ENCODE data around the gene NR1H2.

DNA sequence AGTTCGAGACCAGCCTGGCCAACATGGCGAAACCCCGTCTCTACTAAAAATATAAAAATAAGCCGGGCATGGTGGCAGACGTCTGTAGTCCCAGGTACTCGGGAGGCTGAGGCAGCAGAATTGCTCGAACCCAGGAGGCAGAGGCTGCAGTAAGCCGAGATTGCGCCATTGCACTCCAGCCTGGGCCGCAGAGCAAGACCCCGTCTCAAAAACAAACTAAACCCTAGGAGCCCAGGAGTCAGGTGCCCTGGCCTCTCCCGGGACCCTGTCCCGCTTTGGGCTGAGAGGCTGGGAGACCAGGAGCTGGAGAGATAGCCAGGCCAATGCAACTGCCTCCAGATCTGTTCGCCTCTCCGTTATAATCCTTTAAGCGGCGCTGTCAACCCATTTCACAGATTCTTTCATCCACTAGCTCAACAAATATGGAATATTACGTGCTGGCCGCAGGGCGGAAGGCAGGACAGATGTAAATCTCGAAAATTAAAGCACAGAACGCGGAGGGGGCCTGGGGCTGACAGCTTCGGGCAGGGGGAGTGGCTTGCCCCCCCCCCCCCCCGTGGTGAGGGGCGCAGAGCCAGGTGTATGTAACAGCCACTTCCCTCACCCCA is 51.2 kb downstream of the NR1H2 start:
- TF ChIP-seq, protein P1, sequence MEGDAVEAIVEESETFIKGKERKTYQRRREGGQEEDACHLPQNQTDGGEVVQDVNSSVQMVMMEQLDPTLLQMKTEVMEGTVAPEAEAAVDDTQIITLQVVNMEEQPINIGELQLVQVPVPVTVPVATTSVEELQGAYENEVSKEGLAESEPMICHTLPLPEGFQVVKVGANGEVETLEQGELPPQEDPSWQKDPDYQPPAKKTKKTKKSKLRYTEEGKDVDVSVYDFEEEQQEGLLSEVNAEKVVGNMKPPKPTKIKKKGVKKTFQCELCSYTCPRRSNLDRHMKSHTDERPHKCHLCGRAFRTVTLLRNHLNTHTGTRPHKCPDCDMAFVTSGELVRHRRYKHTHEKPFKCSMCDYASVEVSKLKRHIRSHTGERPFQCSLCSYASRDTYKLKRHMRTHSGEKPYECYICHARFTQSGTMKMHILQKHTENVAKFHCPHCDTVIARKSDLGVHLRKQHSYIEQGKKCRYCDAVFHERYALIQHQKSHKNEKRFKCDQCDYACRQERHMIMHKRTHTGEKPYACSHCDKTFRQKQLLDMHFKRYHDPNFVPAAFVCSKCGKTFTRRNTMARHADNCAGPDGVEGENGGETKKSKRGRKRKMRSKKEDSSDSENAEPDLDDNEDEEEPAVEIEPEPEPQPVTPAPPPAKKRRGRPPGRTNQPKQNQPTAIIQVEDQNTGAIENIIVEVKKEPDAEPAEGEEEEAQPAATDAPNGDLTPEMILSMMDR (conservative IDR thresholded peaks at IDR 0.05 in 1 of 2, IDR thresholded peaks at IDR 0.05 in 1 of 2; ENCODE audit: extremely low read depth in 1 of 2, insufficient read depth in 1 of 2, low read depth in 1 of 2, low read length in 2 of 2), result no peak
- TF ChIP-seq EZH2 (IDR thresholded peaks at IDR 0.05; ENCODE audit: borderline replicate concordance, low read length), result no peak
